Measurements from ENCODE around the gene GSAP.

The GSAP gene

GRCh38 chr7:77352665-77353406, 63.3 kb downstream of the GSAP start:
- no peak for TF ChIP-seq CTCF (IDR thresholded peaks at IDR 0.05; ENCODE audit: insufficient read depth, low read length, poor library complexity, severe bottlenecking)
- Histone ChIP-seq H2AFZ (ENCODE audit: low read depth, low read length, severe bottlenecking) (no peak overlapping the region), H3K27ac (ENCODE audit: low read depth, low read length) (no peak overlapping the region)

GRCh38 chr7:77351539-77352004, 64.6 kb downstream of the GSAP start:
- Histone ChIP-seq H4K20me1 (ENCODE audit: low read depth, low read length) (no peaks in the 10 kb centered on the region), H3K4me3 (ENCODE audit: insufficient read depth, low read length, poor library complexity, severe bottlenecking) (no peak overlapping the region), H3K79me2 (ENCODE audit: insufficient read depth, low read length) (no peaks in the 10 kb centered on the region), H3K27me3 (ENCODE audit: low read length) (no peaks in the 10 kb centered on the region), H3K4me2 (ENCODE audit: low read depth, low read length, poor library complexity, severe bottlenecking) (peak overlapping the region; percentile 20), H3F3A (ENCODE audit: insufficient read depth) (no peaks in the 10 kb centered on the region), H3K9ac (ENCODE audit: low read length) (no peak overlapping the region), H3K27ac (ENCODE audit: low read depth, low read length) (no peak overlapping the region), H2AFZ (ENCODE audit: low read depth, low read length, severe bottlenecking) (peak overlapping the region; percentile 59), H3K36me3 (ENCODE audit: low read length) (no peaks in the 10 kb centered on the region), H3K9me2 (replicated peaks; ENCODE audit: insufficient read depth, low read length) (no peaks in the 10 kb centered on the region), H3K9me3 (ENCODE audit: insufficient read depth, low read length) (no peaks in the 10 kb centered on the region)
- TF ChIP-seq EZH2phosphoT487 (conservative IDR thresholded peaks at IDR 0.05; ENCODE audit: low read length) = no peak

More at GRCh38 chr7:77352665-77353406, 63.3 kb downstream of the GSAP start:
- no peaks in the 10 kb centered on the region for H3K9me2 ChIP-seq (replicated peaks; ENCODE audit: insufficient read depth, low read length)
- H3K4me3 ChIP-seq (ENCODE audit: insufficient read depth, low read length, poor library complexity, severe bottlenecking) = no peak overlapping the region
- H3K79me2 ChIP-seq (ENCODE audit: insufficient read depth, low read length) = no peaks in the 10 kb centered on the region
- H3K9me3 ChIP-seq (ENCODE audit: insufficient read depth, low read length) = no peaks in the 10 kb centered on the region
- H3K36me3 ChIP-seq (ENCODE audit: low read length) = no peaks in the 10 kb centered on the region
- no peak overlapping the region for H3K4me2 ChIP-seq (ENCODE audit: low read depth, low read length, poor library complexity, severe bottlenecking)
- H4K20me1 ChIP-seq (ENCODE audit: low read depth, low read length) = no peaks in the 10 kb centered on the region
- H3F3A ChIP-seq (ENCODE audit: insufficient read depth) = no peaks in the 10 kb centered on the region
- no peaks in the 10 kb centered on the region for H3K27me3 ChIP-seq (ENCODE audit: low read length)
- H3K9ac ChIP-seq (ENCODE audit: low read length) = no peak overlapping the region

- H3F3A ChIP-seq (ENCODE audit: insufficient read depth) = no peaks in the 10 kb centered on the region
- no peak overlapping the region for H3K9ac ChIP-seq (ENCODE audit: low read length)
- H3K79me2 ChIP-seq (ENCODE audit: insufficient read depth, low read length) = no peaks in the 10 kb centered on the region
- no peaks in the 10 kb centered on the region for H3K36me3 ChIP-seq (ENCODE audit: low read length)
- no peak overlapping the region for H3K4me2 ChIP-seq (ENCODE audit: low read depth, low read length, poor library complexity, severe bottlenecking)
- H3K27me3 ChIP-seq (ENCODE audit: low read length) = no peaks in the 10 kb centered on the region
- TF ChIP-seq CTCF (IDR thresholded peaks at IDR 0.05; ENCODE audit: insufficient read depth, low read length, poor library complexity, severe bottlenecking) (no peak), EZH2phosphoT487 (conservative IDR thresholded peaks at IDR 0.05; ENCODE audit: low read length) (no peak)
- no peak overlapping the region for H3K4me3 ChIP-seq (ENCODE audit: insufficient read depth, low read length, poor library complexity, severe bottlenecking)
- H3K9me3 ChIP-seq (ENCODE audit: insufficient read depth, low read length) = no peaks in the 10 kb centered on the region
- H3K9me2 ChIP-seq (replicated peaks; ENCODE audit: insufficient read depth, low read length) = no peaks in the 10 kb centered on the region
- H2AFZ ChIP-seq (ENCODE audit: low read depth, low read length, severe bottlenecking) = no peak overlapping the region
- H3K27ac ChIP-seq (ENCODE audit: low read depth, low read length) = no peak overlapping the region
- H4K20me1 ChIP-seq (ENCODE audit: low read depth, low read length) = no peaks in the 10 kb centered on the region
These were observed 67.0 kb downstream of the GSAP start for GRCh38 chr7:77349141-77349540.

GRCh38 chr7:77348371-77348813, 67.8 kb downstream of the GSAP start:
- no peak overlapping the region for H2AFZ ChIP-seq (ENCODE audit: low read depth, low read length, severe bottlenecking)
- H4K20me1 ChIP-seq (ENCODE audit: low read depth, low read length) = no peaks in the 10 kb centered on the region
- no peak overlapping the region for H3K4me2 ChIP-seq (ENCODE audit: low read depth, low read length, poor library complexity, severe bottlenecking)
- no peaks in the 10 kb centered on the region for H3K9me2 ChIP-seq (replicated peaks; ENCODE audit: insufficient read depth, low read length)
- no peaks in the 10 kb centered on the region for H3K79me2 ChIP-seq (ENCODE audit: insufficient read depth, low read length)
- no peak overlapping the region for H3K27ac ChIP-seq (ENCODE audit: low read depth, low read length)
- no peaks in the 10 kb centered on the region for H3K27me3 ChIP-seq (ENCODE audit: low read length)
- no peak overlapping the region for H3K4me3 ChIP-seq (ENCODE audit: insufficient read depth, low read length, poor library complexity, severe bottlenecking)
- TF ChIP-seq EZH2phosphoT487 (conservative IDR thresholded peaks at IDR 0.05; ENCODE audit: low read length) (no peak), CTCF (IDR thresholded peaks at IDR 0.05; ENCODE audit: insufficient read depth, low read length, poor library complexity, severe bottlenecking) (no peak)
- no peak overlapping the region for H3K9ac ChIP-seq (ENCODE audit: low read length)
- no peaks in the 10 kb centered on the region for H3F3A ChIP-seq (ENCODE audit: insufficient read depth)
- no peaks in the 10 kb centered on the region for H3K36me3 ChIP-seq (ENCODE audit: low read length)
- no peaks in the 10 kb centered on the region for H3K9me3 ChIP-seq (ENCODE audit: insufficient read depth, low read length)

Data from SU-DHL-6 (cell line).